K562 (cell line): ENCODE measurements around the gene GPR55. TPM values are rescaled to one million over a fixed set of nuclear protein-coding genes. Genes with fewer than 3 reads are reported as not detected.

ENCODE experiments used
- ATAC-seq: fragments of 200-7000 bp; cut with Tn5 transposase; 3 replicates; pipeline ENCODE4 v1.9.1; 2020; ENCODE audit warnings: moderate library complexity
- BruUV-seq: library from RNA; stranded (reverse); fragments of 400-500 nt; replicated peaks from 2 replicates; lab custom pipeline; 2021; lab: Mats Ljungman, UMichigan
- CTCF ChIA-PET: fragments of 300-600 bp; formaldehyde crosslinking; extraction: SDS; loops from one replicate; lab custom pipeline; 2021; ENCODE audit warnings: low intra/inter-chr PET ratio; lab: Yijun Ruan, JAX
- POLR2A ChIA-PET: fragments of 300-600, 350-650 bp; sonication (Branson Sonifier 250); formaldehyde crosslinking; extraction: SDS; loops from one replicate; lab custom pipeline; 2021; ENCODE audit warnings: antibody characterized with exemption, inconsistent platforms; lab: Yijun Ruan, JAX
- DNase-seq, 4 experiments: peaks; one replicate each; pipeline versions ENCODE4 v3.0.0 to v3.0.0-alpha.2; 2011 to 2018; ENCODE audit warnings: low spot score in 3 of 4, mixed read lengths in 3 of 4; ENCODE audit errors: extremely low read depth in 1 of 4
- FAIRE-seq: peaks from 2 replicates; lab custom pipeline; 2011; peaks lifted over from hg19 to GRCh38; lab: Jason Lieb, UNC
- H2AFZ ChIP-seq: 2 replicates; pipeline ENCODE4 v1.6.0; 2011; ENCODE audit warnings: low read depth, low read length, control low read depth, inconsistent platforms
- H3K27ac ChIP-seq: fragments of 200-600 bp; 3 replicates; pipeline ENCODE4 v1.8.0; 2011; ENCODE audit warnings: low read depth, mild to moderate bottlenecking, control low read depth, inconsistent platforms, low read length, moderate library complexity, mixed read lengths; ENCODE audit errors: extremely low read depth
- H3K27me3 ChIP-seq, 2 experiments: fragments of 300-600 bp in 1 of 2; 2 replicates in 1 of 2; 3 replicates in 1 of 2; pipeline versions ENCODE4 v1.6.0 to v1.8.0; 2011; ENCODE audit warnings: inconsistent platforms in 2 of 2, low read length in 2 of 2, mild to moderate bottlenecking in 1 of 2, mixed read lengths in 1 of 2, moderate library complexity in 1 of 2; ENCODE audit not compliant: control insufficient read depth in 2 of 2, insufficient read depth in 2 of 2
- H3K36me3 ChIP-seq: fragments of 300-600 bp; 3 replicates; pipeline ENCODE4 v1.8.0; 2011; ENCODE audit warnings: mild to moderate bottlenecking, low read length, inconsistent platforms; ENCODE audit not compliant: control insufficient read depth, insufficient read depth
- H3K4me1 ChIP-seq, 2 experiments: fragments of 200-600 bp in 1 of 2; replicated peaks in 1 of 2; 2 replicates in 1 of 2; 3 replicates in 1 of 2; pipeline versions ENCODE4 v1.5.1 to v1.8.0; 2011; ENCODE audit warnings: inconsistent platforms in 2 of 2, low read length in 2 of 2, mild to moderate bottlenecking in 1 of 2, mixed read lengths in 1 of 2, moderate library complexity in 1 of 2; ENCODE audit not compliant: control insufficient read depth in 2 of 2, insufficient read depth in 2 of 2
- H3K4me2 ChIP-seq: 2 replicates; pipeline ENCODE4 v1.6.1; 2011; ENCODE audit warnings: low read length, control low read depth, inconsistent platforms, mixed read lengths; ENCODE audit not compliant: insufficient read depth
- H3K4me3 ChIP-seq: fragments of 200-600 bp; sonication (generic), shearing (Covaris generic); 2 replicates; pipeline ENCODE4 v1.5.1; 2016; ENCODE audit warnings: control low read depth, inconsistent platforms
- H3K79me2 ChIP-seq: fragments of 200-600 bp; 3 replicates; pipeline ENCODE4 v1.8.0; 2011; ENCODE audit warnings: low read length, inconsistent platforms; ENCODE audit not compliant: control insufficient read depth, insufficient read depth
- H3K9ac ChIP-seq, 2 experiments: 2 replicates each; pipeline versions ENCODE4 v1.6.0 to v1.6.1; 2011; ENCODE audit warnings: low read depth in 2 of 2, low read length in 2 of 2, control low read depth in 1 of 2, inconsistent platforms in 1 of 2, mild to moderate bottlenecking in 1 of 2, mixed read lengths in 1 of 2; ENCODE audit not compliant: insufficient read depth in 1 of 2
- H3K9me1 ChIP-seq: one replicate; pipeline ENCODE4 v1.6.0; 2011; ENCODE audit warnings: inconsistent platforms, mild to moderate bottlenecking, low read length, moderate library complexity; ENCODE audit not compliant: control insufficient read depth, insufficient read depth
- H3K9me3 ChIP-seq: replicated peaks from 2 replicates; pipeline ENCODE4 v1.5.1; 2011; ENCODE audit warnings: low read depth, low read length, inconsistent platforms; ENCODE audit not compliant: control insufficient read depth, insufficient read depth
- H4K20me1 ChIP-seq: replicated peaks from 2 replicates; pipeline ENCODE4 v1.6.1; 2011; ENCODE audit warnings: low read length, inconsistent platforms, mixed read lengths; ENCODE audit not compliant: control insufficient read depth, insufficient read depth
- CREB1 ChIP-seq, 2 experiments: sonication (generic) in 1 of 2; formaldehyde crosslinking in 1 of 2; IDR thresholded peaks; 2 replicates each; pipeline versions ENCODE4 v1.6.1 to v1.8.0; 2012 to 2022; ENCODE audit warnings: inconsistent platforms in 1 of 2, mild to moderate bottlenecking in 1 of 2, missing genetic modification reagents in 1 of 2, moderate library complexity in 1 of 2
- ERF ChIP-seq: fragments of 450-650 bp; formaldehyde crosslinking; IDR thresholded peaks from 2 replicates; pipeline ENCODE4 v1.4.0; 2020; ENCODE audit warnings: mild to moderate bottlenecking, mixed read lengths
- FOXA3 ChIP-seq, 2 experiments: fragments of 450-650 bp in 1 of 2; sonication (generic) in 1 of 2; formaldehyde crosslinking; IDR thresholded peaks in 1 of 2; conservative IDR thresholded peaks in 1 of 2; 2 replicates each; pipeline versions ENCODE4 v1.4.0 to v1.8.0; 2020 to 2022; ENCODE audit warnings: mild to moderate bottlenecking in 2 of 2, missing genetic modification reagents in 1 of 2
- HNRNPK ChIP-seq: fragments of 200-400 bp; formaldehyde crosslinking; IDR thresholded peaks from one replicate; pipeline ENCODE4 v1.6.1; 2018; ENCODE audit warnings: mild to moderate bottlenecking, low read depth, low read length; ENCODE audit not compliant: poor library complexity, severe bottlenecking
- ILK ChIP-seq: fragments of 450-650 bp; IDR thresholded peaks from 2 replicates; pipeline ENCODE4 v1.6.1; 2016; ENCODE audit warnings: missing genetic modification characterization, low read depth, mild to moderate bottlenecking, missing compliant biosample characterization, moderate library complexity, borderline replicate concordance
- MEF2D ChIP-seq: conservative IDR thresholded peaks from 2 replicates; pipeline ENCODE4 v1.6.1; 2016; ENCODE audit warnings: low read depth, missing genetic modification characterization, missing compliant biosample characterization
- MXI1 ChIP-seq: IDR thresholded peaks from 2 replicates; pipeline ENCODE4 v1.6.1; 2011; ENCODE audit warnings: low read depth, mild to moderate bottlenecking, improper control_type of control experiment, low read length
- SRSF9 ChIP-seq: fragments of 200-400 bp; formaldehyde crosslinking; IDR thresholded peaks from 2 replicates; pipeline ENCODE4 v1.6.1; 2017; ENCODE audit warnings: low read depth, low read length, borderline replicate concordance
- TRIM28 ChIP-seq: fragments of 450-650 bp; IDR thresholded peaks from 2 replicates; pipeline ENCODE4 v1.6.1; 2017
- ZNF586 ChIP-seq: fragments of 450-650 bp; formaldehyde crosslinking; conservative IDR thresholded peaks from 2 replicates; pipeline ENCODE4 v1.4.0; 2020; ENCODE audit warnings: mild to moderate bottlenecking, moderate library complexity
- ZNF77 ChIP-seq: fragments of 250-450 bp; sonication (Bioruptor Pico); IDR thresholded peaks from 2 replicates; pipeline ENCODE4 v1.5.0; 2020
- ZNF830 ChIP-seq: fragments of 250-450 bp; sonication (Bioruptor Pico); IDR thresholded peaks from 2 replicates; pipeline ENCODE4 v1.5.0; 2021; ENCODE audit warnings: mild to moderate bottlenecking
- WGBS: fragments of 100-300 bp; shearing (Covaris generic); methylation state at CpG from one replicate; pipeline ENCODE4 v1.1.6; 2016; ENCODE audit warnings: low coverage, mixed read lengths; ENCODE audit not compliant: insufficient coverage; ENCODE audit errors: missing lambda C conversion rate; 5-methylcytosine and 5-hydroxymethylcytosine counted together
- in situ Hi-C: fragments of 300-500 bp; cut with MboI; formaldehyde crosslinking; loops from 4 replicates; pipeline ENCODE4 v1.15.0; 2018; ENCODE audit warnings: inconsistent platforms, mixed read lengths
- intact Hi-C: fragments of 100-400 bp; cut with micrococcal nuclease; formaldehyde crosslinking; loops from 2 replicates; pipeline ENCODE4 v1.14.2; 2022
- polyA plus RNA-seq, 8 experiments: library from polyadenylated mRNA; depleted of rRNA in 4 of 8; stranded (reverse) in 5 of 8; unstranded in 3 of 8; fragments of >200 nt; fragmentation: Nextera tagmentation in 2 of 8; fragmentation: Illumina TruSeq in 1 of 8; extraction: Ambion mirVana in 2 of 8; extraction: Trizol in 1 of 8; gene quantifications; 2 replicates each; pipeline versions ENCODE4 v1.2.1 to v1.2.3, GENCODE V29; 2011 to 2014; ENCODE audit warnings: inconsistent platforms in 1 of 8, missing spikeins in 1 of 8
- total RNA-seq, 7 experiments: library from RNA; depleted of rRNA in 6 of 7; stranded (reverse); fragments of >200 nt in 6 of 7; fragmentation: Illumina TruSeq in 2 of 7; extraction: Trizol in 2 of 7; gene quantifications; 2 replicates each; pipeline versions ENCODE4 v1.2.1 to v1.2.3, GENCODE V29; 2011 to 2021; ENCODE audit warnings: low replicate concordance in 1 of 7
- TF ChIP-seq, protein P1 (sequence below): fragments of 250-450 bp; sonication (Bioruptor Pico); IDR thresholded peaks from 2 replicates; pipeline ENCODE4 v1.5.1; 2021; ENCODE audit warnings: mild to moderate bottlenecking
- TF ChIP-seq, protein P2 (sequence below): fragments of 250-450 bp; sonication (Bioruptor Pico); IDR thresholded peaks from 2 replicates; pipeline ENCODE4 v1.8.0; 2021; ENCODE audit warnings: mild to moderate bottlenecking, moderate library complexity
- TF ChIP-seq, protein P3 (sequence below): fragments of 250-450 bp; sonication (Bioruptor Pico); IDR thresholded peaks from 2 replicates; pipeline ENCODE4 v1.4.0; 2020; ENCODE audit warnings: mild to moderate bottlenecking

The GPR55 gene
- total and polyA plus RNA-seq, 9 of the 15 experiments (the other 6 are each of a cell fraction or from before 2014, with no cell fraction given) = 0.11 to 0.49 (median 0.27) TPM

DNA sequence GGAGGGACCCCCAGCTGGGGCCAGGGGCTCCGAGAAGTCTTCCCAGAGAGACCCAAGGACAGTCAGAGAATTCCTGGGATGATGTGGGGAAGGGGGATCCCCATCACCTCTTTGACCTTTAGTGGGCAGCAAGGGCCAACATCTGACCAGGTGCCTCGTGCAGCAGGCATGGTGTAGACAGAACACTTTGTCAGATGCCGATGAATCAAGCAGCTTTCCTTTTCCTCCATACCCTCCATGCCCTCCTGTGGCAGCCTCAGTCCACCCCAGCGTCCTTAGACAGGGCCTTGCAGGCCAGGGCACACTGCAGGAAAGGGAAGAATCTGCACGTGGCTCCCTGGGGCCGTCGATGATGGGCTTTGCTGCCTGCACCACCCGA, 26.3 kb downstream of the GPR55 start:
- FAIRE-seq (no peak), ATAC-seq (no peak), DNase-seq (no peak)
- CTCF ChIA-PET = no interaction called here
- no peaks in the 10 kb centered on the region for H3K9me3 ChIP-seq
- 0% methylated on average over 8 of the region's 8 CpGs for WGBS
- H3K9me1 ChIP-seq = no peaks in the 10 kb centered on the region
- intact Hi-C loops (no loop called here), in situ Hi-C loops (no loop called here)
- peaks cover 6 to 30% of the 10 kb centered on the region in 2 experiments; a peak in 4 of 5 replicates for H3K27me3 ChIP-seq
- H2AFZ ChIP-seq = no peak overlapping the region
- POLR2A ChIA-PET = no interaction called here
- H3K27ac ChIP-seq = no peak overlapping the region
- H4K20me1 ChIP-seq = no peaks in the 10 kb centered on the region
- BruUV-seq = no TSS peak
- H3K4me3 ChIP-seq = no peak overlapping the region
- no peak overlapping the region for H3K9ac ChIP-seq
- no peaks in the 10 kb centered on the region; a peak in 2 of 5 replicates for H3K4me1 ChIP-seq
- no peak overlapping the region for H3K4me2 ChIP-seq
- no peaks in the 10 kb centered on the region for H3K36me3 ChIP-seq
- no peaks in the 10 kb centered on the region for H3K79me2 ChIP-seq
- TF ChIP-seq, protein P1, sequence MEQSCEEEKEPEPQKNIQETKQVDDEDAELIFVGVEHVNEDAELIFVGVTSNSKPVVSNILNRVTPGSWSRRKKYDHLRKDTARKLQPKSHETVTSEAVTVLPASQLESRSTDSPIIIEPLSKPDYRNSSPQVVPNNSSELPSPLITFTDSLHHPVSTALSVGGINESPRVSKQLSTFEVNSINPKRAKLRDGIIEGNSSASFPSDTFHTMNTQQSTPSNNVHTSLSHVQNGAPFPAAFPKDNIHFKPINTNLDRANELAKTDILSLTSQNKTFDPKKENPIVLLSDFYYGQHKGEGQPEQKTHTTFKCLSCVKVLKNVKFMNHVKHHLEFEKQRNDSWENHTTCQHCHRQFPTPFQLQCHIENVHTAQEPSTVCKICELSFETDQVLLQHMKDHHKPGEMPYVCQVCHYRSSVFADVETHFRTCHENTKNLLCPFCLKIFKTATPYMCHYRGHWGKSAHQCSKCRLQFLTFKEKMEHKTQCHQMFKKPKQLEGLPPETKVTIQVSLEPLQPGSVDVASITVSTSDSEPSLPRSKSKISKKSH (CRISPR knock-in tag) = no peak
- no peak for TF ChIP-seq MXI1
- no peak for TF ChIP-seq SRSF9
- TF ChIP-seq HNRNPK = no peak
- TF ChIP-seq TRIM28 = no peak
- TF ChIP-seq, protein P2, sequence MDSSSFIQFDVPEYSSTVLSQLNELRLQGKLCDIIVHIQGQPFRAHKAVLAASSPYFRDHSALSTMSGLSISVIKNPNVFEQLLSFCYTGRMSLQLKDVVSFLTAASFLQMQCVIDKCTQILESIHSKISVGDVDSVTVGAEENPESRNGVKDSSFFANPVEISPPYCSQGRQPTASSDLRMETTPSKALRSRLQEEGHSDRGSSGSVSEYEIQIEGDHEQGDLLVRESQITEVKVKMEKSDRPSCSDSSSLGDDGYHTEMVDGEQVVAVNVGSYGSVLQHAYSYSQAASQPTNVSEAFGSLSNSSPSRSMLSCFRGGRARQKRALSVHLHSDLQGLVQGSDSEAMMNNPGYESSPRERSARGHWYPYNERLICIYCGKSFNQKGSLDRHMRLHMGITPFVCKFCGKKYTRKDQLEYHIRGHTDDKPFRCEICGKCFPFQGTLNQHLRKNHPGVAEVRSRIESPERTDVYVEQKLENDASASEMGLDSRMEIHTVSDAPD (CRISPR knock-in tag) = no peak
- no peak for TF ChIP-seq MEF2D (tag)
- no peak for TF ChIP-seq ILK (tag)
- no peak for TF ChIP-seq CREB1 (IDR thresholded peaks at IDR 0.05)
- no peak for TF ChIP-seq CREB1 (CRISPR knock-in tag; IDR thresholded peaks at IDR 0.05)
- no peak for TF ChIP-seq ZNF77 (CRISPR knock-in tag)
- no peak for TF ChIP-seq FOXA3 (CRISPR knock-in tag; conservative IDR thresholded peaks at IDR 0.05 in 1 of 2, IDR thresholded peaks at IDR 0.05 in 1 of 2)
- no peak for TF ChIP-seq ZNF586
- TF ChIP-seq ERF = no peak
- TF ChIP-seq, protein P3, sequence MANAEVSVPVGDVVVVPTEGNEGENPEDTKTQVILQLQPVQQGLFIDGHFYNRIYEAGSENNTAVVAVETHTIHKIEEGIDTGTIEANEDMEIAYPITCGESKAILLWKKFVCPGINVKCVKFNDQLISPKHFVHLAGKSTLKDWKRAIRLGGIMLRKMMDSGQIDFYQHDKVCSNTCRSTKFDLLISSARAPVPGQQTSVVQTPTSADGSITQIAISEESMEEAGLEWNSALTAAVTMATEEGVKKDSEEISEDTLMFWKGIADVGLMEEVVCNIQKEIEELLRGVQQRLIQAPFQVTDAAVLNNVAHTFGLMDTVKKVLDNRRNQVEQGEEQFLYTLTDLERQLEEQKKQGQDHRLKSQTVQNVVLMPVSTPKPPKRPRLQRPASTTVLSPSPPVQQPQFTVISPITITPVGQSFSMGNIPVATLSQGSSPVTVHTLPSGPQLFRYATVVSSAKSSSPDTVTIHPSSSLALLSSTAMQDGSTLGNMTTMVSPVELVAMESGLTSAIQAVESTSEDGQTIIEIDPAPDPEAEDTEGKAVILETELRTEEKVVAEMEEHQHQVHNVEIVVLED (CRISPR knock-in tag) = no peak
- no peak for TF ChIP-seq ZNF830 (CRISPR knock-in tag)
